Cerebellar nuclear complex (tissue), 1 donor: ENCODE data around the gene GAP43.

Source experiments
- DNase-seq, 2 experiments: peaks; one replicate each; lab custom pipeline; 2025; lab: John Stamatoyannopoulos, UW

Gene GAP43, protein sequence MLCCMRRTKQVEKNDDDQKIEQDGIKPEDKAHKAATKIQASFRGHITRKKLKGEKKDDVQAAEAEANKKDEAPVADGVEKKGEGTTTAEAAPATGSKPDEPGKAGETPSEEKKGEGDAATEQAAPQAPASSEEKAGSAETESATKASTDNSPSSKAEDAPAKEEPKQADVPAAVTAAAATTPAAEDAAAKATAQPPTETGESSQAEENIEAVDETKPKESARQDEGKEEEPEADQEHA

DNA sequence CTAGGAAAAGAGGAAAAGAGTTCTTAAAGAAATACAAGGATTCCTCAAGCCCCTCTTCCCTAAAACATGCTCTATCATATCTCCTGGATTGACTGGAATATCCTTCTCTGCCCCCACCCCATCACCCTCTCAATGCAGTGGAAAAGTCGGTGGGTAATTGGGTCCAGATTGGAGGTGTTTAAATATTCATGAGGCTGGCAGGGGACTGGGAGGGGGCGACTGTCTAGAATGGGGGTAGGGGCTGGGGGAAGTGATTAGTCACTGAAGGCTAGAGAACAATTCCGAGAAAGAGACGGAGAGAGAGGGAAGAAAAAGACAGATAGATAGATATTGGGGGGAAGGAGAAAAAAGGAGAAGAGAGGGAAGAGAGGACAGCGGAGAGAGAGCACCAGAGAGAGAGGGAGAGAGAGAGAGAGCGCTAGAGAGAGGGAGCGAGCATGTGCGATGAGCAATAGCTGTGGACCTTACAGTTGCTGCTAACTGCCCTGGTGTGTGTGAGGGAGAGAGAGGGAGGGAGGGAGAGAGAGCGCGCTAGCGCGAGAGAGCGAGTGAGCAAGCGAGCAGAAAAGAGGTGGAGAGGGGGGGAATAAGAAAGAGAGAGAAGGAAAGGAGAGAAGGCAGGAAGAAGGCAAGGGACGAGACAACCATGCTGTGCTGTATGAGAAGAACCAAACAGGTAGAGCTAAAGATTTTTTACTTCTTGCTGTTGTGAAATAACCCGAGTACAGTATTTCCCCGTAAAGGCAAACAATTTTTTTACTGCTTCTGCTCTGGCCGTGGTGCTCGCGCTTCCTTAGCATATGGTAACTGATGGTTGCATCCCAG, at the start of gene GAP43:
TSS of gene GAP43 (plus strand) at position 467 of the 825 bp plus-strand sequence. CDS start at position 647, 180 bp downstream.
- DNase-seq = peak; percentile 9 to 73

DNA sequence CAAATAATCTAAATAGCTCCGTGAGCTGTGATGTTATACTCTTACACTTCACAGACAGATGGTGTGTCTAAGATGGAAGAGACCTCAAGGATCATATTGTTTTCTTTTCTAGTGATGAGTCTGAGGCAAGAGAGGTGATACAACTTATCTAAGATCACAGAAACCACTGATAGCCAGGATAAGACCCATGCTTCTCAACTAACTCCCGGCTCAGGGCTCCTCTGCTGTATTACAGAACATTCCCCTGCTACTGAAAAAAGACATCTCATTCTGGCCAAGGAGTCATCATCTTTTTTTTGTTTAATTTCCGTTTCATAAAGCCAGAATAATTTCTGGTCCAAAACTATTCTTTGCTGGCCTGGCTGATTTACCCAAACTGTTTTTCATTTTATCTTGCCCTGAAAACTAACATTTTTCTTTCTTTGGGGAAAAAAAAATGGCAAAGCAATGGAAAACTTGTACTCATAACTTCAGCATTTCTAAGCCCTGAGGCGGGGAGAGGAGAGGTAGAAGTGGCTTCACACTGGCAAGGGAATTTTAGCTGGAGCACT, 46.9 kb upstream of the GAP43 start:
- no peak for DNase-seq

- DNase-seq = no peak
Measured at GRCh38 chr3:115577000-115577399, 46.3 kb upstream of the GAP43 start.

DNA sequence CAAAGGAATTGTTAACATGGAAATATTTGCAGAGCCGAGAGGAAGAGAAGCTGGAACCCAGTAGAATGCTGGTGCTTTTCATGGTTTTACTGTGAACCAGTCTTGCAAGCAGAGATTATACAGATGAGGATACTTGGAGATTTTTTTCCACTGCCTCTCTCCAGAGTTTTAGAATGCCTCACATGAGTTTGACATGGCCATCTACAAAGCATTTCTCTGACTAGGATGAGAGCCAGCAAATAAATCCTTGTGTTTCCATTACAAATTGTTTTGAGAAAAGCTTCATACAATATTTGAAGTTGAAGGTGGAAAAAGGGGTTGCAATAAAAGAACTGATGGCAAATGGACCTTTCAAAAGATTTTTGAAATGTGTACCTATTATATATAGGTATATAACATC, 45.0 kb upstream of the GAP43 start:
- no peak for DNase-seq

DNA sequence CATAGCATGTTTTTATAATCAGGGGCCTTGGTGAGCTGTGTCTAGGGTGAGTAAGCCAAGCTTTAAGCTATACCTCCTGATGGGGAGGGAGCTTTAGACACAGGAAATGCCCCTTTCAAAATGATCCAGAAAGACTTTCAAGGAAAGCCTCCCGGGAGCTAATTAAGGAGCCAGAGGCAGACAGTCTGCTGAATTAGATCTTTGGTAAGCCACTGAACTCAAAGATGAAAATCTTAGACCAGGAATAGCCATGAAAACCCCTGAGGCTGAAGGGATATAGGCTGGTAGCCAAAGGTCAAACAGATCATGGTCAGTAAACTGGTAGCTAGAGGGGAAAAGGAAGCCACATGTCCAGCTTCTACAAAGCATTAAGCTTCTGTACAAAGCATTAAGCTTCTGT, 42.7 kb upstream of the GAP43 start:
- DNase-seq = no peak

- DNase-seq = no peak
Measured at GRCh38 chr3:115581362-115582135, 41.8 kb upstream of the GAP43 start.

GRCh38 chr3:115588201-115589115, 34.9 kb upstream of the GAP43 start:
- no peak for DNase-seq

DNA sequence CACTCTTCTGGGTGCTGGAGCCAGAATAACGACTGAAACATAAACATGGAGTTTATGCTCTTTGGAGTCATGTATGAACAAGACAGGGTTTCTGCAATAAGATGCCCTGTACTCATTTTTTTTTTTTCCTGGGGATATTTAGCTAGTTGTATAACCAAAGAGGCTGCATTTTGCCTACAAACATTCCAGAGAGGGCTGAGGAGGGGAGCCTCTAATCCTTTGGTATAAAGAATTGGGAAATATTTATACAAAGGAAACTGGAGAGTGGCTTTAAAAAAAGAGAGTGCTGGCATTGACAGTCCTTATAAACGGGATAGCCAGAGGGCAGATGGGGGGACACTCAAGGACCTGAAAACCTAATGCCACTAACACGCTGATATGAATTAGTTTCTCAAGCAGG, 32.4 kb upstream of the GAP43 start:
- DNase-seq = no peak

GRCh38 chr3:115595611-115596275, 27.6 kb upstream of the GAP43 start:
- no peak for DNase-seq

GRCh38 chr3:115598216-115598615, 25.1 kb upstream of the GAP43 start:
- DNase-seq = no peak

DNA sequence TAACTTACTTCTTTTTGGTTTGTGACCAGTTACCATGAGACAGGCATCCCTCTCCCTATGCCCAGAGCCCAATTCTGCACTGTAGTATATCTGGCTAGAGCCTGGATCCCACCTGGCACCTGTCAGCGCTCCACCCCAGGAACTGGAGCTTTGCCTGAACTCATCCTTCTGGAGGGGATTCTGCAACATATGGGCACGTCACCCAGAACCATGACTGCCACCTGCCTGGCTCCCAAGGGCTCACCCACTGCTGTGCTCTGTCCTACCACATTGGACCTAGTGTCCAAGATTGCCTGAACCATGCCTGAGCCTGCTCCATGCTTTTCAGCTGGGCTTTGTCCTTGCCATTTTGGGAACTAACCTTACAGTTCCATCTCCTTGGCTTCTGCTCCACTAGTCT, 21.1 kb upstream of the GAP43 start:
- peak; percentile 53 to 75 for DNase-seq

- DNase-seq = no peak
Measured at GRCh38 chr3:115611630-115612029, 11.7 kb upstream of the GAP43 start.

- DNase-seq = no peak
Measured at GRCh38 chr3:115615001-115615814, 8.1 kb upstream of the GAP43 start.

GRCh38 chr3:115616461-115616860, 6.8 kb upstream of the GAP43 start:
- no peak for DNase-seq

- no peak for DNase-seq
Measured at GRCh38 chr3:115617591-115617990, 5.7 kb upstream of the GAP43 start.

GRCh38 chr3:115624029-115624741, 875 bp downstream of the GAP43 start:
- DNase-seq = no peak

GRCh38 chr3:115624901-115625300, 1.6 kb downstream of the GAP43 start:
- DNase-seq = peak in 1 of 2 experiments; percentile 31

- DNase-seq = no peak
Measured at GRCh38 chr3:115626006-115626409, 2.7 kb downstream of the GAP43 start.

DNA sequence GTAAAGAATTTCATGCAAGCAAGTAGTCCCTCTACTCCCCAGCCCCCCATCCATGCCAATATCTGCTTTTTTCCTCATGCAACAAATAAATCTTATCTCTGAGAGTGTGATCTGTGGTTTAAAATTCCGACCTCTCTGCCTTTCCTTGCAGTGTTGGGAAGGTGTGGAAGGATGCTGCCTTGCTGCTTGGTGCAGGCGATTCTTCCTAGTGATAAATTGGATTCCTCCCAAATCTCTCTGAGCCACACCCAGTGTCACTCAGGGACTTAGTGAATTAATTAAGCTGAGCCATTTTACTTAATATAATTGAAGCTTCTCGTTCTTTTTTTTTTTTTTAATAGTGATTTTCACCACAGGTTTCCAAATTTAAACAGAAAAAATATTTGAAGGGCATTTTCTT, 3.4 kb downstream of the GAP43 start:
- no peak for DNase-seq
